ENCODE data around the gene SPINK14.

DNA sequence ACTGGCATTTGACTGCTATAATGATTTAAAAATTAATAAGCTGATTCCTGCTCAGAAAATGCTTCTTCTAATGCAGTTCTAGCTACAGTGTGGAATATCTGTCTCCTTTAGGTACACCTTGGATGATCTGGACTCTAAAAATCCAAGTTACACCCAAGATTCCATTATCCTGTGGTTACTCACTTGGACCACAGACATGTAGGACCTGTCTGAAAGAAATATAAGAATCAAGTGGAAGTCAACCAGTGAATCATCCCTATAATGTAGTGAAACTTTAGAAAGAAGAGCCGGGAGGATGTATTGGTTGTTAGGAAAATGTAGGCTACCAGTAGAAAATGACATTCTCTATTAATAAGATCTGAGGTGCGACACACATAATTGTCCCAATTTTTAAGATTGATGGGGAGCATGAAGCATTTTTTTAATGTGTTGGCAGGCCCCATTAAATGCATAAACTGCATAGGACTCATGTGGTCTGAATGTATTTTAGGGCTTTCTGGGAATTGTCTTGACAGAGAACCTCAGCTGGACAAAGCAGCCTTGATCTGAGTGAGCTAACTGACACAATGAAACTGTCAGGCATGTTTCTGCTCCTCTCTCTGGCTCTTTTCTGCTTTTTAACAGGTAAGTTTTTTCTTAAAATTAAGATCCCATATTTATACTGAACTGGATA lies 34.3 kb downstream of the SPINK14 start, which contains the start of gene SPINK6:
- TF ChIP-seq, protein P1, sequence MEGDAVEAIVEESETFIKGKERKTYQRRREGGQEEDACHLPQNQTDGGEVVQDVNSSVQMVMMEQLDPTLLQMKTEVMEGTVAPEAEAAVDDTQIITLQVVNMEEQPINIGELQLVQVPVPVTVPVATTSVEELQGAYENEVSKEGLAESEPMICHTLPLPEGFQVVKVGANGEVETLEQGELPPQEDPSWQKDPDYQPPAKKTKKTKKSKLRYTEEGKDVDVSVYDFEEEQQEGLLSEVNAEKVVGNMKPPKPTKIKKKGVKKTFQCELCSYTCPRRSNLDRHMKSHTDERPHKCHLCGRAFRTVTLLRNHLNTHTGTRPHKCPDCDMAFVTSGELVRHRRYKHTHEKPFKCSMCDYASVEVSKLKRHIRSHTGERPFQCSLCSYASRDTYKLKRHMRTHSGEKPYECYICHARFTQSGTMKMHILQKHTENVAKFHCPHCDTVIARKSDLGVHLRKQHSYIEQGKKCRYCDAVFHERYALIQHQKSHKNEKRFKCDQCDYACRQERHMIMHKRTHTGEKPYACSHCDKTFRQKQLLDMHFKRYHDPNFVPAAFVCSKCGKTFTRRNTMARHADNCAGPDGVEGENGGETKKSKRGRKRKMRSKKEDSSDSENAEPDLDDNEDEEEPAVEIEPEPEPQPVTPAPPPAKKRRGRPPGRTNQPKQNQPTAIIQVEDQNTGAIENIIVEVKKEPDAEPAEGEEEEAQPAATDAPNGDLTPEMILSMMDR (IDR thresholded peaks at IDR 0.05) = no peak
- TF ChIP-seq ZFX (IDR thresholded peaks at IDR 0.05; ENCODE audit: borderline replicate concordance) = no peak
